Epithelial cell of prostate (primary cell): ENCODE results near the gene ARHGEF39.
"Not testable (repeated sequence)": the region's sequence is repeated elsewhere in the genome, so short reads cannot be mapped to it uniquely, and the experiment has no call there.

Source experiments
- DNase-seq: peaks from one replicate; pipeline ENCODE4 v3.0.0-alpha.2; 2011; ENCODE audit warnings: low read depth, low spot score
- H3K27ac ChIP-seq: fragments of 450-650 bp; 2 replicates; pipeline ENCODE4 v1.5.1; 2017; ENCODE audit warnings: mild to moderate bottlenecking

Gene ARHGEF39

GRCh38 chr9:35636135-35636876 is 28.7 kb downstream of the ARHGEF39 start:
- no peak overlapping the region for H3K27ac ChIP-seq
- DNase-seq, result no peak

DNA sequence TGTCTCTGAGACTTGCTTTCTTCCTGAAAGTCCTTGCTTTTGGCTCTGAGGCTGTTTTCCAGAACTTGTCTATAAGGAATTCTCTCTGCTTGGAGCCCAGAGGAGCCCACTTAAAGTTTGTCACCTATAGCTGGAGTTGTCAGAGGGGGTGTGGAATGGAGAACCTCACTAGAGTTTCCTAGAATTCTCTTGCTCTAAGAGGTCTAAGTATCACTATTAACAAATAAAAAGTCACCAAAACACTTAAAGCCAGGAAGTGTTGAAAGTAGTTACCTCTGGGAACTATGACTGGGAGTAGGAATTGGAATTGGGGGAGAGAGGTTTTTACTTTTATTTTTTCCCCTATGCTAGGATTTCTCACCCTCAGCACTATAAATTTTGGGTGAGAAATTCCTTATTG is 29.3 kb downstream of the ARHGEF39 start:
- no peak overlapping the region for H3K27ac ChIP-seq
- DNase-seq, result no peak

- no peak overlapping the region for H3K27ac ChIP-seq
- no peak for DNase-seq
Observed at GRCh38 chr9:35629597-35629996, 35.4 kb downstream of the ARHGEF39 start.

DNA sequence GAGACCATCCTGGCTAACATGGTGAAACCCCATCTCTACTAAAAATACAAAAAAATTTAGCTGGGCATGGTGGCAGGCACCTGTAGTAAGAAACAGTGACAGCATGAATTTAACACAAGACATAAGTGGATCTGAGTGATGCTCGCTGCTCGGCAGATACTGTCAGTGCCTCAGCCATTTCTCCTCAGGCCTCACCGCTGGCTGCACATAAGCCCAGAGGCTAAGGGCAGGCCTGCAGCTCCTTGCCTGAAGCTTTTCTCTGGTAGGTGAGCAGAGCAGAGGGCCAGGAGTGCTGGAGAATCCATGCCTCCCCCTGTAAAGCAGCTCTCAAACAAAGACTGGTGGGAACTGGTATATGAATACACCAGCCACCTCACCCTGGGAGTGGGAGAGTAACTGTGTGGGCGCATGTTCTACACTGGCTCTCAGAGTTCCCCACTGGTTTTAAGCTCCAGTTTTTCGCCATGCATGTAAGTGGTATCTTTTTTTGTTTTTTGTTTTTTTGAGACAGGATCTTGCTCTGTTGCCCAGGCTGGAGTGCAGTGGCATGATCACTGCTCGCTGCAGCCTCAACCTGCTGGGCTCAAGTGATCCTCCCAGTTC is 36.5 kb downstream of the ARHGEF39 start:
- no peak for DNase-seq
- no peak overlapping the region for H3K27ac ChIP-seq

- DNase-seq, result no peak
- H3K27ac ChIP-seq, result no peak overlapping the region
Observed at GRCh38 chr9:35627575-35627974, 37.4 kb downstream of the ARHGEF39 start.

- H3K27ac ChIP-seq, result no peak overlapping the region
- no peak for DNase-seq
Observed at GRCh38 chr9:35619800-35620158, 45.2 kb downstream of the ARHGEF39 start.

- no peak for DNase-seq
- no peak overlapping the region for H3K27ac ChIP-seq
Observed at GRCh38 chr9:35618854-35619799, 45.9 kb downstream of the ARHGEF39 start.

- H3K27ac ChIP-seq, result no peak within 1 kb of the TSS
- no peak for DNase-seq
Observed at GRCh38 chr9:35618325-35618727, 46.7 kb downstream of the ARHGEF39 start, which contains the start of gene CD72. TSS of gene CD72 (minus strand) at chr9:35618413. CDS start at chr9:35618303, 110 bp downstream.

DNA sequence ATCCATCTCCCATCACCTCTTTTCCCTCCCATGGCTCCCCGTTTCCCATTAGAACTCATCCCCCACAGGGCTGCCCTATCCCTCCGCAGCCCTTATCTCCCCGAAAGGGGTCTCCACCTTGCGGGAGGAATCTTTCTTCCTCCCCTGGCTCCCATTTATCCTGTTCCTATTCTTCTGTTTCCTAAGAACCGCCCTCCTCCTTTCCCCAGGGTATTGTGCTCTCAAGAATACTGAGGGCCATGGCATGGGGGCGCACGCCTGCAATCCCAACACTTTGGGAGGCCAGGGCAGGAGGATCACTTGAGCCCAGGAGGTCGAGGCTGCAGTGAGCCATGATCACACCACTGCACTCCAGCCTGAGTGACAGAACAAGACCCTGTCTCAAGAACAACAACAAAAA is 47.4 kb downstream of the ARHGEF39 start:
- DNase-seq, result no peak
- no peak overlapping the region for H3K27ac ChIP-seq

- no peak for DNase-seq
- H3K27ac ChIP-seq, result no peak overlapping the region
Observed at GRCh38 chr9:35616681-35617459, 48.1 kb downstream of the ARHGEF39 start.

GRCh38 chr9:35615981-35616680 is 48.9 kb downstream of the ARHGEF39 start:
- DNase-seq, result no peak
- H3K27ac ChIP-seq, result no peak overlapping the region

- DNase-seq, result no peak
- no peak overlapping the region for H3K27ac ChIP-seq
Observed at GRCh38 chr9:35612843-35613242, 52.2 kb downstream of the ARHGEF39 start.

GRCh38 chr9:35612066-35612465 is 52.9 kb downstream of the ARHGEF39 start:
- H3K27ac ChIP-seq, DNase-seq: not testable (repeated sequence)

GRCh38 chr9:35611230-35611797 is 53.7 kb downstream of the ARHGEF39 start:
- H3K27ac ChIP-seq, result no peak overlapping the region
- no peak for DNase-seq

DNA sequence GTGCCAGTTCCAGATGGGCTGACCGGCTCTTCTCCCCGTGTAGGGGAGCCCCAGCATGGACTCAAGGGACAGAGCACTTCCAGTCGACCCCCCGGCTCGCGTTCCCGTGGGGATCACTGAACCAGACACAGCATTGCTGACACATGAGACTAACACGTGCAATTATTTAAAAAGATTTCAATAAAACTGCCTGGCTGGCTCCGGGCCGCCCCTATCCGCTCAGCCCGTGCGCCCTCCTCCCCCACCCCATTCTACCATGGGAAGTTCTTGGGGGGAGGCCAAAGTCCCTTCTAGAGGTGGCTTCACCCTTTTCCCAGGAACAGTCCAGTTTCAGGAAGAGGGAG is 55.2 kb downstream of the ARHGEF39 start:
- H3K27ac ChIP-seq, result no peak overlapping the region

More for the DNA sequence above, 55.2 kb downstream of the ARHGEF39 start:
- DNase-seq, result no peak
